Measurements from ENCODE around the gene ENKD1. TPM values are rescaled to one million over a fixed set of nuclear protein-coding genes. Genes with fewer than 3 reads are reported as not detected.

Gene ENKD1
- total and polyA plus RNA-seq, 4 donors = 9.5 to 30.2 (median 29.1) TPM

DNA sequence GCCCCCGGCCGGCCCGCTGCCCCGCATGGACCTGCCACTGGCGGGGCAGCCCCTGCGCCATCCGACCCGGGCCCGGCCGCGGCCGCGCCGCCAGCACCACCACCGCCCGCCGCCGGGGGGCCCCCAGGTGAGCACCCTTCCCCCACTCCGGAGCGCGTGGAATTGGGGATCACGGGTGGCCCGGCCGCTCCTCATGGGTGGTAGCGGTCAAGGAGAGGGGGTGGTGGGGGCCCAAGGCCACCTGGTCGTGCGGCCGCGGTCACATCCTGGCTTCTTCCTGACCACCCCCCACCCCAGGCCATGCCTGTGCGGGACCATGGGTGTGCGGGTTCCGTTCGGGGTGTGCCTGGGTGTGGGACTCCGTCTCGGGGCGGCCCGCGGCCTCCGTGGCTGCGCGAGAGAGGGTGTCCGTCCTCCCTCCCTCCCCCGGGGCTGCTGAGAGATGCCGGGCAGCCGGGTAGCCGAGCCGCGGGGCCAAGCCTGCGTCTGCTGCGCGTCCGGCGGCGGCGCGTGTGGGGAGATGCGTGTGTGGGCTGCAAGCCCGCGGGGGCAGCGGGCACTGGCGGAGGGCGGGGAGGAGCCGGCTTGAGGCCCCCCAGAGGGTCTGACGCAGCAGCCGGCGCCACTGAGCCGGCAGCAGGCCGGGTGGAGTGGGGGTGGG lies 13.3 kb downstream of the ENKD1 start:
- Histone ChIP-seq H3K4me3 (ENCODE audit: low read depth, low read length) (peak overlapping the region; percentile 39), H3K27me3 (ENCODE audit: control insufficient read depth, insufficient read depth, low read length) (peaks cover 61% of the 10 kb centered on the region), H3K9me3 (ENCODE audit: control insufficient read depth, insufficient read depth, low read length) (no peaks in the 10 kb centered on the region), H3K27ac (ENCODE audit: low read depth, low read length) (no peak overlapping the region), H3K4me1 (ENCODE audit: control insufficient read depth, insufficient read depth, low read length) (peaks cover 41% of the 10 kb centered on the region), H3K36me3 (ENCODE audit: control insufficient read depth, insufficient read depth, low read length) (peaks cover 35% of the 10 kb centered on the region)
- under 1% methylated on average over 62 of the region's 68 CpGs for WGBS (ENCODE audit: insufficient coverage)
- DNase-seq (ENCODE audit: low read depth in 4 of 6, low spot score in 6 of 6) = peak in 1 of 6 donors; percentile 55

DNA sequence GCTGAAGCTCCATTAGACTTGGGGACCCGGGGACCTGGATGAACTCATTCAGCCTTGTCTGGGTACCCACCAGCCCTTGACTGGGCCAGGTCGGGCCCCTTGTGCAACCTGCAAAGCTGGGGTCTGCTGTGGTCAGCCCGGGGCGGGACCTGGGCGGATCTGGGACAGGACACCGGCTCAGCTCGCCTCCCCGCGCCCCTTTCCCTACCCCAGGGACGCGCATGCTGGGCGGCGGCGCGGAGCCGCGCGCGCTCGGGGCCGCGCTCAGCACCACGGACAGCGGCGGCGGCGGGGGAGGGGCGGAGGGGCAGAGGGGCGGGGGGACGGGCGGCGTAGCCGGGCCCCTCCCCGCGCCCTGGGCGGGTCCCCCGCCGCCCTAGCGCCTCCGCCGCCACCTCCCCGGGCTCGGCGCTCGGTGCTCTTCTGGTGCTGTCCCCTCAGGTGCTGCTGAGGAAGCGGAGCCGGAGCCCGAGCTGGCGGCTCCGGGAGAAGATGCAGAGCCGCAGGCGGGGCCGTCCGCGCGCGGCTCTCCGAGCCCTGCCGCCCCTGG lies 13.9 kb downstream of the ENKD1 start:
- Histone ChIP-seq H3K27me3 (ENCODE audit: control insufficient read depth, insufficient read depth, low read length) (peaks cover 67% of the 10 kb centered on the region), H3K9me3 (ENCODE audit: control insufficient read depth, insufficient read depth, low read length) (no peaks in the 10 kb centered on the region), H3K4me1 (ENCODE audit: control insufficient read depth, insufficient read depth, low read length) (peaks cover 45% of the 10 kb centered on the region), H3K36me3 (ENCODE audit: control insufficient read depth, insufficient read depth, low read length) (peaks cover 29% of the 10 kb centered on the region), H3K27ac (ENCODE audit: low read depth, low read length) (no peak overlapping the region), H3K4me3 (ENCODE audit: low read depth, low read length) (no peak overlapping the region)
- DNase-seq (ENCODE audit: low read depth in 4 of 6, low spot score in 6 of 6) = peak in 2 of 6 donors; percentile 59 to 64
- 2% methylated on average over 53 of the region's 59 CpGs for WGBS (ENCODE audit: insufficient coverage)

DNA sequence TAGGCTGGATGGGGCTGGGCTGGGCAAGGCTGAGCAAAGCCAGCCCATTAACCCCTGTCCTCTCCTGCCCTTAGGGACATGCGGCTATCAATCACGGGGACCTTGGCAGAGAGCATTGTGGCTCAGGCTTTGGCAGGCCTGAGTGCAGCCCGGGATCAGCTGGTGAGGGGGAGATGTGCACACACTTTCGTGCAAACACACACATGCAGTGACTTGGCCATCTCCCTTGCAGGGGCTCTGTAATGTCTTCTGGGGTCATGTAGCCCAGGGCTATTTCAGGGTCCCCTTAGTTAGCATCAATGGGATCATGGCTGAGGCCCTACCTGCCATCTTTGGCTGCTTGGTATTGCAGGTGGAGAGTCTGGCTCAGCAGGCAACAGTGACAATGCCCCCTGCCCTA lies 14.7 kb downstream of the ENKD1 start:
- Histone ChIP-seq H3K27me3 (ENCODE audit: control insufficient read depth, insufficient read depth, low read length) (peaks cover 74% of the 10 kb centered on the region), H3K36me3 (ENCODE audit: control insufficient read depth, insufficient read depth, low read length) (peaks cover 20% of the 10 kb centered on the region), H3K4me1 (ENCODE audit: control insufficient read depth, insufficient read depth, low read length) (peaks cover 45% of the 10 kb centered on the region), H3K9me3 (ENCODE audit: control insufficient read depth, insufficient read depth, low read length) (no peaks in the 10 kb centered on the region), H3K27ac (ENCODE audit: low read depth, low read length) (no peak overlapping the region), H3K4me3 (ENCODE audit: low read depth, low read length) (no peak overlapping the region)
- WGBS (ENCODE audit: insufficient coverage) = 65% methylated on average over 4 of the region's 4 CpGs
- DNase-seq (ENCODE audit: low read depth in 4 of 6, low spot score in 6 of 6) = no peak

DNA sequence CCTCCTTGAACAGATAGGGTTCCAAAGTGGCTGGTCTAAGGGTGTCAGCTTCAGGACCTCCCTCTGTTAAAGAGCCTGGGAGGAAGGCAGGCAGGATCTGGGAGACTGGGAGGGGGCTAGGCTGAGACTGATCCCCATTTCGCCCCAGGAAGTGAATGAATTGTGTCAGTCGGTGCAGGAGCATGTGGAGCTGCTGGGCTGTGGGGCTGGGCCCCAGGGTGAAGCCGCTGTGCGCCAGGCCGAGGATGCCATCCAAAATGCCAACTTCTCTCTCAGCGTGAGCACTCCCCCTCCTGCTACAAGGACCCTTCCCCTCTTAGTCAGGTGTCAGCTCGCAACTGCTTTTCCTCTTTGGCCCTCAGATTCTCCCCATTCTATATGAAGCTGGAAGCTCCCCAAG lies 15.5 kb downstream of the ENKD1 start:
- H3K9me3 ChIP-seq (ENCODE audit: control insufficient read depth, insufficient read depth, low read length) = no peaks in the 10 kb centered on the region
- H3K36me3 ChIP-seq (ENCODE audit: control insufficient read depth, insufficient read depth, low read length) = peaks cover 12% of the 10 kb centered on the region
- no peak overlapping the region for H3K4me3 ChIP-seq (ENCODE audit: low read depth, low read length)
- no peak for DNase-seq (ENCODE audit: low read depth in 4 of 6, low spot score in 6 of 6)
- H3K27me3 ChIP-seq (ENCODE audit: control insufficient read depth, insufficient read depth, low read length) = peaks cover 82% of the 10 kb centered on the region
- H3K4me1 ChIP-seq (ENCODE audit: control insufficient read depth, insufficient read depth, low read length) = peaks cover 45% of the 10 kb centered on the region
- 94% methylated on average over 7 of the region's 7 CpGs for WGBS (ENCODE audit: insufficient coverage)
- no peak overlapping the region for H3K27ac ChIP-seq (ENCODE audit: low read depth, low read length)

DNA sequence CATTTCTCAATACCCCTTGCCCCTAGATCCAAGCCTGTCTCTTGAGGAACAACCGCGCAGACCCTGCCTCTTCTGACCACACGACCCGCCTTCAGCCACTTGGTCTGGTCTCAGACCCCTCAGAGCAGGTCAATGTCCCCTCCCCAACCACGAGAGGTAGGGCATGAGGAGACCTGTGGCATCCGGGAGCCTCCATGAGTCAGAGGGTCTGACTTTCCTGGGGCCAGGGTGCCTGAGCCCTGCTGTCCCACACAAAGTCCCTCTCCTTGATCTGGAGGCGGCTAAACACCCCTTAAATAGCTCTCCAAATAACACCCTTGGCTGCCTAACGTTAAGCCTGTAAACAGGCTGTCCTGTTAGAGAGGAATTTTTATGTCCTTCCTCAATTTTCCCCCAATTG lies 16.5 kb downstream of the ENKD1 start:
- H3K4me3 ChIP-seq (ENCODE audit: low read depth, low read length) = no peak overlapping the region
- H3K27me3 ChIP-seq (ENCODE audit: control insufficient read depth, insufficient read depth, low read length) = peaks cover 93% of the 10 kb centered on the region
- H3K27ac ChIP-seq (ENCODE audit: low read depth, low read length) = no peak overlapping the region
- 43% methylated on average over 7 of the region's 8 CpGs for WGBS (ENCODE audit: insufficient coverage)
- peaks cover 7% of the 10 kb centered on the region for H3K36me3 ChIP-seq (ENCODE audit: control insufficient read depth, insufficient read depth, low read length)
- DNase-seq (ENCODE audit: low read depth in 4 of 6, low spot score in 6 of 6) = no peak
- peaks cover 45% of the 10 kb centered on the region for H3K4me1 ChIP-seq (ENCODE audit: control insufficient read depth, insufficient read depth, low read length)
- H3K9me3 ChIP-seq (ENCODE audit: control insufficient read depth, insufficient read depth, low read length) = no peaks in the 10 kb centered on the region

DNA sequence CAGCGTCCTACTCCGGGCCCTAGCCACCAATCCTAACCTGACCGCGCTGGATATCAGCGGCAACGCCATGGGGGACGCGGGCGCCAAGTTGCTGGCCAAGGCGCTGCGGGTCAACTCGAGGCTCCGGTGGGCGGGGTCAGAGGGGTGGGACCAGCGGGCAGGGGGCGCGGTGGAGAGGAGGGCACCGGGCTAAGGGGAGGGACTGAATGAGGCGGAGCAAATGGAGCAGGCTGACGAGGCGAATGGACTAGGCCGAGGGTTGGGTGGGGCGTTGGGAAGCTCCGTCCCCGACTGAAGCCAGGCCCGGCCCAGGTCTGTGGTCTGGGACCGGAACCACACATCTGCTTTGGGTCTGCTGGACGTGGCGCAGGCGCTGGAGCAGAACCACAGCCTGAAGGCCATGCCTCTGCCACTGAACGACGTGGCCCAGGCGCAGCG lies 17.0 kb downstream of the ENKD1 start:
- peak in 1 of 6 donors; percentile 37 for DNase-seq (ENCODE audit: low read depth in 4 of 6, low spot score in 6 of 6)
- Histone ChIP-seq H3K4me1 (ENCODE audit: control insufficient read depth, insufficient read depth, low read length) (peaks cover 43% of the 10 kb centered on the region), H3K36me3 (ENCODE audit: control insufficient read depth, insufficient read depth, low read length) (peaks cover 4% of the 10 kb centered on the region), H3K27ac (ENCODE audit: low read depth, low read length) (no peak overlapping the region), H3K4me3 (ENCODE audit: low read depth, low read length) (no peak overlapping the region), H3K9me3 (ENCODE audit: control insufficient read depth, insufficient read depth, low read length) (no peaks in the 10 kb centered on the region), H3K27me3 (ENCODE audit: control insufficient read depth, insufficient read depth, low read length) (peaks cover 93% of the 10 kb centered on the region)
- WGBS (ENCODE audit: insufficient coverage) = 8% methylated on average over 34 of the region's 34 CpGs

DNA sequence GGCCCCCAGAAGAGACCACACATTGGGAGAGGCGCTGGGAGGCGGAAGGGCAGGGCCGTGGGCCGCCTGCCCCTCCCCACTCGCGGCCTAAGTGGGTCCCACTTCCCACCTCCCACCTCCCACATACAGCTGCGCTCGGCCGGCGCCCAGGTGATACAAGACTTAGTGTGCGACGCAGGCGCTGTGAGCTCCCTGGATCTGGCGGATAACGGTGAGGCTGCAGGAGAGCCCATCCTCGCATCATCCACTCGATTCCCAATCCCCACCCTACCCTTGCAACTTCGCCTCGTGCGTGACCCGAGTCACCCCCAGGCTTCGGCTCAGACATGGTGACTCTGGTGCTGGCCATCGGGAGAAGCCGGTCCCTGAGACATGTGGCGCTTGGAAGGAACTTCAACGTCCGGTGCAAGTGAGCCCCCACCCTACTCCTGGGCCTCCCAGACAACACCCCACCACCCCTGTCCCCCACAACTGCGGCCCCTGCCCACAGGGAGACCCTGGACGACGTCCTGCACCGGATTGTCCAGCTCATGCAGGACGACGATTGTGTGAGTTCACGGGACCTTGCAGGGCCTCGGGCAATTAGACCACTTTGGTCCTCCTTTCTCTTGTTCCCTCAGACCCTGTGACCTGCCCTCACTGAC lies 17.7 kb downstream of the ENKD1 start:
- no peak for DNase-seq (ENCODE audit: low read depth in 4 of 6, low spot score in 6 of 6)
- 33% methylated on average over 32 of the region's 35 CpGs for WGBS (ENCODE audit: insufficient coverage)
- no peak overlapping the region for H3K27ac ChIP-seq (ENCODE audit: low read depth, low read length)
- peaks cover 93% of the 10 kb centered on the region for H3K27me3 ChIP-seq (ENCODE audit: control insufficient read depth, insufficient read depth, low read length)
- no peak overlapping the region for H3K4me3 ChIP-seq (ENCODE audit: low read depth, low read length)
- H3K9me3 ChIP-seq (ENCODE audit: control insufficient read depth, insufficient read depth, low read length) = no peaks in the 10 kb centered on the region
- peaks cover 39% of the 10 kb centered on the region for H3K4me1 ChIP-seq (ENCODE audit: control insufficient read depth, insufficient read depth, low read length)
- H3K36me3 ChIP-seq (ENCODE audit: control insufficient read depth, insufficient read depth, low read length) = no peaks in the 10 kb centered on the region

DNA sequence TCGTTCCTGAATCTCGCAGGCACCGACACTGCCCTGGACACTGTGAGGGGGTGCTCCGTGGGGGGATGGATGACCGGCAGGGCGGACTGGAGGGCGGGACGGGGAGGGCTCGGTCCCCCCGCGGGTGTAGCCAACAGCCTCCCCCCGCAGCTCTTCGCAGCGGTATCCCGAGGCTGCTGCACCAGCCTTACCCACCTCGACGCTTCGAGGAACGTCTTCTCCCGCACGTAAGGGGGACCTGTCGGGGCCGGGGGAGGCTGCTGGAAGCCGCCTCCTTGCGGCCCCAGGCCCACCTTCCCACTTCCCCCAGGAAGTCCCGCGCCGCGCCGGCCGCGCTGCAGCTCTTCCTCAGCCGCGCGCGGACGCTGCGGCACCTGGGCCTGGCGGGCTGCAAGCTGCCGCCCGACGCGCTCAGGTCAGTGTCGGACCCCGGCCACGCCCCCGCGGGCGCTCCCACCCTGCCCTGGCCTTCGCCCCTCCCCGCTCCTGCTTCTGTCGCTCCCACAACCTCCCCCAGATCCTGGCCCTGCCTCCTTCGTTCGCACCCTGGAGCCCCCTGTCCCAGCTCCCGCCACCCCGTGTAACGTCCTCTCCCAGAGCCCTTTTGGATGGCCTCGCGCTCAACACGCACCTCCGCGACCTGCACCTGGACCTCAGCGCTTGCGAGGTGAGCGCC lies 18.3 kb downstream of the ENKD1 start:
- H3K4me1 ChIP-seq (ENCODE audit: control insufficient read depth, insufficient read depth, low read length) = peaks cover 33% of the 10 kb centered on the region
- no peaks in the 10 kb centered on the region for H3K36me3 ChIP-seq (ENCODE audit: control insufficient read depth, insufficient read depth, low read length)
- no peak overlapping the region for H3K4me3 ChIP-seq (ENCODE audit: low read depth, low read length)
- H3K9me3 ChIP-seq (ENCODE audit: control insufficient read depth, insufficient read depth, low read length) = no peaks in the 10 kb centered on the region
- DNase-seq (ENCODE audit: low read depth in 4 of 6, low spot score in 6 of 6) = no peak
- peaks cover 89% of the 10 kb centered on the region for H3K27me3 ChIP-seq (ENCODE audit: control insufficient read depth, insufficient read depth, low read length)
- H3K27ac ChIP-seq (ENCODE audit: low read depth, low read length) = no peak overlapping the region
- 9% methylated on average over 65 of the region's 65 CpGs for WGBS (ENCODE audit: insufficient coverage)

DNA sequence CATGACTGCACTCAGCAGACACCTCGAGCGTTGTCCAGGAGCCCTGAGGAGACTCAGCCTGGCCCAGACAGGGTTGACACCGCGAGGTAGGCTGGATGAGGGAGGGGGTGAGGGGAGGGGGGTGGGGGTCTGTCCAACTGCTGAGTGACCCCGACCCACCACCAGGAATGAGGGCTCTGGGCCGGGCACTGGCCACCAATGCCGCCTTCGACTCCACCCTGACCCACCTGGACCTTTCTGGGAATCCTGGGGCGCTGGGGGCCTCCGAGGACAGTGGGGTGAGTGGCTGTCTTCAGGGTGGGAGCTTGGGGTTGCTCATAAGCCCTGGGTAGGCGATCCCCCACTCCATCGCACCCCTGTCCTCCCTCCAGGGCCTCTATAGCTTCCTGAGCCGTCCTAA lies 18.9 kb downstream of the ENKD1 start:
- WGBS (ENCODE audit: insufficient coverage) = 90% methylated on average over 2 of the region's 13 CpGs
- Histone ChIP-seq H3K36me3 (ENCODE audit: control insufficient read depth, insufficient read depth, low read length) (no peaks in the 10 kb centered on the region), H3K4me1 (ENCODE audit: control insufficient read depth, insufficient read depth, low read length) (peaks cover 34% of the 10 kb centered on the region), H3K27ac (ENCODE audit: low read depth, low read length) (no peak overlapping the region), H3K27me3 (ENCODE audit: control insufficient read depth, insufficient read depth, low read length) (peaks cover 87% of the 10 kb centered on the region), H3K4me3 (ENCODE audit: low read depth, low read length) (no peak overlapping the region), H3K9me3 (ENCODE audit: control insufficient read depth, insufficient read depth, low read length) (no peaks in the 10 kb centered on the region)
- no peak for DNase-seq (ENCODE audit: low read depth in 4 of 6, low spot score in 6 of 6)

Data from spinal cord (tissue), 10 donors.